K562 (cell line): ENCODE results near the gene CTCFL. TPM values are rescaled to one million over a fixed set of nuclear protein-coding genes. Genes with fewer than 3 reads are reported as not detected.
A peak's percentile ranks its signal among the peaks of the same experiment; 100 is the strongest.

Experiments used
- ARNT ChIP-seq, 2 experiments: fragments of 450-650 bp; IDR thresholded peaks; 2 replicates each; pipeline ENCODE4 v1.6.1; 2016; ENCODE audit warnings: mild to moderate bottlenecking in 1 of 2
- ATF6 ChIP-seq: sonication (generic); formaldehyde crosslinking; IDR thresholded peaks from 2 replicates; pipeline ENCODE4 v1.4.0; 2020; ENCODE audit warnings: mild to moderate bottlenecking, missing genetic modification reagents
- CREM ChIP-seq: IDR thresholded peaks from 2 replicates; pipeline ENCODE4 v1.6.1; 2014; ENCODE audit warnings: antibody characterized with exemption, low read depth
- GABPB1 ChIP-seq: sonication (generic); formaldehyde crosslinking; IDR thresholded peaks from 2 replicates; pipeline ENCODE4 v1.8.0; 2022; ENCODE audit warnings: mild to moderate bottlenecking, missing genetic modification reagents
- HDAC1 ChIP-seq, 2 experiments: fragments of 450-650 bp; IDR thresholded peaks; 2 replicates each; pipeline ENCODE4 v1.6.1; 2016 to 2017; ENCODE audit warnings: inconsistent platforms in 1 of 2, mild to moderate bottlenecking in 1 of 2, moderate library complexity in 1 of 2
- ILK ChIP-seq: fragments of 450-650 bp; IDR thresholded peaks from 2 replicates; pipeline ENCODE4 v1.6.1; 2016; ENCODE audit warnings: missing genetic modification characterization, low read depth, mild to moderate bottlenecking, missing compliant biosample characterization, moderate library complexity, borderline replicate concordance
- KLF16 ChIP-seq: IDR thresholded peaks from 2 replicates; pipeline ENCODE4 v1.6.1; 2016; ENCODE audit warnings: antibody characterized with exemption
- L3MBTL2 ChIP-seq: fragments of 450-650 bp; IDR thresholded peaks from 2 replicates; pipeline ENCODE4 v1.6.1; 2016; ENCODE audit warnings: mild to moderate bottlenecking, moderate library complexity
- PML ChIP-seq: IDR thresholded peaks from 2 replicates; pipeline ENCODE4 v1.6.1; 2012; ENCODE audit warnings: low read length, inconsistent platforms
- RBBP5 ChIP-seq: fragments of 200-600 bp; sonication (generic); IDR thresholded peaks from 2 replicates; pipeline ENCODE4 v1.6.1; 2012; ENCODE audit warnings: borderline replicate concordance, mild to moderate bottlenecking, low read length, control low read depth, inconsistent platforms; ENCODE audit not compliant: insufficient read depth, poor library complexity, severe bottlenecking
- SP1 ChIP-seq: sonication (generic); formaldehyde crosslinking; IDR thresholded peaks from 2 replicates; pipeline ENCODE4 v1.8.1; 2022; ENCODE audit warnings: mild to moderate bottlenecking, missing genetic modification reagents
- TAF1 ChIP-seq: IDR thresholded peaks from 2 replicates; pipeline ENCODE4 v1.6.1; 2011; ENCODE audit warnings: mild to moderate bottlenecking, low read length, moderate library complexity; ENCODE audit not compliant: insufficient read depth, control insufficient read depth, severe bottlenecking; ENCODE audit errors: extremely low read depth
- THRA ChIP-seq: fragments of 450-650 bp; IDR thresholded peaks from 2 replicates; pipeline ENCODE4 v1.6.1; 2017; ENCODE audit warnings: mild to moderate bottlenecking, moderate library complexity
- ZBTB11 ChIP-seq, 3 experiments: fragments of 200-800 bp in 1 of 3; fragments of 250-450 bp in 1 of 3; fragments of 450-650 bp in 1 of 3; sonication (Bioruptor Pico) in 1 of 3; sonication (Bioruptor generic) in 1 of 3; formaldehyde crosslinking in 1 of 3; IDR thresholded peaks; 2 replicates each; pipeline versions ENCODE4 v1.6.1 to v1.8.0; 2016 to 2022; ENCODE audit warnings: mild to moderate bottlenecking in 2 of 3, missing genetic modification characterization in 2 of 3, missing compliant biosample characterization in 1 of 3, moderate library complexity in 1 of 3
- ZFPM2 ChIP-seq: fragments of 250-450 bp; sonication (Bioruptor Pico); IDR thresholded peaks from 2 replicates; pipeline ENCODE4 v1.5.1; 2022; ENCODE audit warnings: mild to moderate bottlenecking
- ZKSCAN8 ChIP-seq: fragments of 200-800 bp; sonication (Bioruptor generic); IDR thresholded peaks from 2 replicates; pipeline ENCODE4 v1.6.1; 2016; ENCODE audit warnings: missing genetic modification characterization, missing compliant biosample characterization
- ZNF12 ChIP-seq: sonication (generic); formaldehyde crosslinking; IDR thresholded peaks from 2 replicates; pipeline ENCODE4 v1.4.0; 2020; ENCODE audit warnings: mild to moderate bottlenecking, missing genetic modification reagents
- ZNF146 ChIP-seq: IDR thresholded peaks from one replicate; pipeline ENCODE4 v1.6.1; 2018; ENCODE audit warnings: missing compliant biosample characterization; ENCODE audit not compliant: unreplicated experiment
- ZNF263 ChIP-seq: sonication (generic); formaldehyde crosslinking; IDR thresholded peaks from 2 replicates; pipeline ENCODE4 v1.8.0; 2022; ENCODE audit warnings: mild to moderate bottlenecking, missing genetic modification reagents, borderline replicate concordance
- ZNF780A ChIP-seq: fragments of 250-450 bp; sonication (Bioruptor Pico); IDR thresholded peaks from 2 replicates; pipeline ENCODE4 v1.5.0; 2021; ENCODE audit warnings: mild to moderate bottlenecking
- polyA plus RNA-seq, 8 experiments: library from polyadenylated mRNA; depleted of rRNA in 4 of 8; stranded (reverse) in 5 of 8; unstranded in 3 of 8; fragments of >200 nt; fragmentation: Nextera tagmentation in 2 of 8; fragmentation: Illumina TruSeq in 1 of 8; extraction: Ambion mirVana in 2 of 8; extraction: Trizol in 1 of 8; gene quantifications; 2 replicates each; pipeline versions ENCODE4 v1.2.1 to v1.2.3, GENCODE V29; 2011 to 2014; ENCODE audit warnings: inconsistent platforms in 1 of 8, missing spikeins in 1 of 8
- total RNA-seq, 7 experiments: library from RNA; depleted of rRNA in 6 of 7; stranded (reverse); fragments of >200 nt in 6 of 7; fragmentation: Illumina TruSeq in 2 of 7; extraction: Trizol in 2 of 7; gene quantifications; 2 replicates each; pipeline versions ENCODE4 v1.2.1 to v1.2.3, GENCODE V29; 2011 to 2021; ENCODE audit warnings: low replicate concordance in 1 of 7

The CTCFL gene
- total and polyA plus RNA-seq, 9 of the 15 experiments (the other 6 are each of a cell fraction or from before 2014, with no cell fraction given), result 42.4 to 188 (median 111) TPM

- TF ChIP-seq ZNF780A (CRISPR knock-in tag) (no peak), ATF6 (CRISPR knock-in tag) (peak; percentile 54; the same call in 1 of the 2 replicates), PML (no peak; the same call in 1 of the 2 replicates), ZFPM2 (CRISPR knock-in tag) (no peak), L3MBTL2 (peak; percentile 97), ARNT (IDR thresholded peaks at IDR 0.05) (no peak), KLF16 (peak; percentile 29; the same call in 1 of the 2 replicates), TAF1 (peak; percentile 47), ZBTB11 (CRISPR knock-in tag; IDR thresholded peaks at IDR 0.05) (peak in 1 of 3 experiments; percentile 12; a peak in 1 of 6 replicates), CREM (peak; percentile 30; the same call in 1 of the 2 replicates), RBBP5 (peak; percentile 52), THRA (no peak), HDAC1 (IDR thresholded peaks at IDR 0.05) (peak in 1 of 2 experiments; percentile 82; a peak in 2 of 4 replicates), ILK (tag) (no peak), ZNF12 (CRISPR knock-in tag) (0 out of 2 replicates have a peak, but pooled peaks have one; percentile 23), SP1 (CRISPR knock-in tag) (0 out of 2 replicates have a peak, but pooled peaks have one; percentile 27), GABPB1 (CRISPR knock-in tag) (peak; percentile 45; the same call in 1 of the 2 replicates), ZNF146 (CRISPR knock-in tag) (no peak), ZKSCAN8 (peak; percentile 63; the same call in 1 of the 2 replicates), ZNF263 (CRISPR knock-in tag) (0 out of 2 replicates have a peak, but pooled peaks have one; percentile 5)
These were observed at the start of gene CTCFL (continued) for GRCh38 chr20:57524511-57525176.
